ENCODE data around the gene SLC1A5.

GRCh38 chr19:46791944-46792343 lies 3.5 kb upstream of the SLC1A5 start:
- TF ChIP-seq CTCF (conservative IDR thresholded peaks at IDR 0.05) (no peak), ZFX (IDR thresholded peaks at IDR 0.05) (no peak)
